Measurements from ENCODE around the gene NTRK3.

GRCh38 chr15:87826119-87826747 is 430.3 kb downstream of the NTRK3 start:
- no peak for TF ChIP-seq CTCF (IDR thresholded peaks at IDR 0.05; ENCODE audit: insufficient read depth, low read length)
- no peak for TF ChIP-seq REST (IDR thresholded peaks at IDR 0.05; ENCODE audit: insufficient replicate concordance, low read depth)
- TF ChIP-seq SPI1 (IDR thresholded peaks at IDR 0.05; ENCODE audit: borderline replicate concordance, low read depth): no peak
- TF ChIP-seq POLR2AphosphoS5 (IDR thresholded peaks at IDR 0.05; ENCODE audit: low read depth): no peak
